GM12878 (cell line): ENCODE data around the gene DENND1A. TPM values are rescaled to one million over a fixed set of nuclear protein-coding genes. Genes with fewer than 3 reads are reported as not detected.

Experiments used
- ATAC-seq: fragments of 200-7000 bp; cut with Tn5 transposase; 3 replicates; pipeline ENCODE4 v1.9.1; 2020; ENCODE audit warnings: mild to moderate bottlenecking, moderate library complexity
- BruUV-seq: library from RNA; stranded (reverse); fragments of 400-500 nt; replicated peaks from 2 replicates; lab custom pipeline; 2021; lab: Mats Ljungman, UMichigan
- CTCF ChIA-PET: fragments of 300-600 bp; sonication (Branson Sonifier 250); formaldehyde crosslinking; extraction: SDS; loops from one replicate; lab custom pipeline; 2021; ENCODE audit warnings: inconsistent platforms; lab: Yijun Ruan, JAX
- POLR2A ChIA-PET: fragments of 350-600 bp; formaldehyde crosslinking; extraction: SDS; loops from one replicate; lab custom pipeline; 2021; ENCODE audit warnings: inconsistent platforms; lab: Charles Lee
- RAD21 ChIA-PET: fragments of 300-600 bp; sonication (Branson Sonifier 250); formaldehyde crosslinking; loops from one replicate; lab custom pipeline; 2023; ENCODE audit warnings: antibody characterized with exemption; ENCODE audit not compliant: unreplicated experiment; lab: Charles Lee
- SMC1A ChIA-PET: fragments of 300-600 bp; sonication (Branson Sonifier 250); formaldehyde crosslinking; loops from one replicate; lab custom pipeline; 2023; ENCODE audit not compliant: unreplicated experiment, uncharacterized antibody; lab: Charles Lee
- DNase-seq: peaks from one replicate; pipeline ENCODE4 v3.0.0-alpha.2; 2011; ENCODE audit warnings: low read depth, low spot score
- FAIRE-seq: peaks from 3 replicates; lab custom pipeline; 2011; peaks lifted over from hg19 to GRCh38; lab: Jason Lieb, UNC
- H2AFZ ChIP-seq: 2 replicates; pipeline ENCODE4 v1.6.0; 2011; ENCODE audit warnings: low read depth, low read length, control low read depth; ENCODE audit not compliant: control insufficient read depth
- H3K27ac ChIP-seq: 2 replicates; pipeline ENCODE4 v1.5.1; 2011; ENCODE audit warnings: control low read depth; ENCODE audit not compliant: control insufficient read depth, insufficient read depth
- H3K27me3 ChIP-seq, 2 experiments: replicated peaks in 1 of 2; 2 replicates each; pipeline versions ENCODE4 v1.6.0 to v1.6.1; 2011; ENCODE audit warnings: low read length in 1 of 2; ENCODE audit not compliant: control insufficient read depth in 2 of 2, insufficient read depth in 2 of 2
- H3K36me3 ChIP-seq, 2 experiments: 2 replicates each; pipeline ENCODE4 v1.5.1; 2011; ENCODE audit warnings: low read length in 1 of 2; ENCODE audit not compliant: control insufficient read depth in 2 of 2, insufficient read depth in 2 of 2
- H3K4me1 ChIP-seq: 2 replicates; pipeline ENCODE4 v1.6.1; 2011; ENCODE audit warnings: mild to moderate bottlenecking, low read length, moderate library complexity, mixed read lengths; ENCODE audit not compliant: control insufficient read depth, insufficient read depth
- H3K4me2 ChIP-seq: 2 replicates; pipeline ENCODE4 v1.6.0; 2011; ENCODE audit warnings: control low read depth; ENCODE audit not compliant: control insufficient read depth, insufficient read depth
- H3K4me3 ChIP-seq: fragments of 200-600 bp; sonication (generic); 2 replicates; pipeline ENCODE4 v1.5.1; 2016
- H3K79me2 ChIP-seq: 2 replicates; pipeline ENCODE4 v1.6.0; 2011; ENCODE audit warnings: low read length; ENCODE audit not compliant: control insufficient read depth, insufficient read depth
- H3K9ac ChIP-seq: 2 replicates; pipeline ENCODE4 v1.8.0; 2011; ENCODE audit warnings: low read length, control low read depth, mixed read lengths; ENCODE audit not compliant: control insufficient read depth, insufficient read depth
- H3K9me3 ChIP-seq: replicated peaks from 3 replicates; pipeline ENCODE4 v1.5.1; 2011; ENCODE audit warnings: mild to moderate bottlenecking, low read length; ENCODE audit not compliant: control insufficient read depth, insufficient read depth
- H4K20me1 ChIP-seq: 2 replicates; pipeline ENCODE4 v1.6.0; 2011; ENCODE audit not compliant: control insufficient read depth, insufficient read depth
- GABPA ChIP-seq: IDR thresholded peaks from 2 replicates; pipeline ENCODE4 v1.6.1; 2014; ENCODE audit warnings: antibody characterized with exemption, low read depth, mild to moderate bottlenecking, inconsistent platforms
- GATAD2B ChIP-seq: fragments of 450-650 bp; conservative IDR thresholded peaks from 2 replicates; pipeline ENCODE4 v1.6.1; 2017; ENCODE audit warnings: low read depth, mild to moderate bottlenecking, moderate library complexity
- HDAC2 ChIP-seq: fragments of 200-600 bp; sonication (generic); IDR thresholded peaks from 2 replicates; pipeline ENCODE4 v1.6.1; 2017
- HDAC6 ChIP-seq: fragments of 200-600 bp; sonication (generic); IDR thresholded peaks from one replicate; pipeline ENCODE4 v1.8.0; 2017; ENCODE audit warnings: antibody characterized with exemption; ENCODE audit not compliant: unreplicated experiment
- IKZF2 ChIP-seq, 2 experiments: fragments of 450-650 bp; IDR thresholded peaks; 2 replicates each; pipeline ENCODE4 v1.6.1; 2017; ENCODE audit warnings: mild to moderate bottlenecking in 2 of 2, moderate library complexity in 2 of 2
- NBN ChIP-seq: fragments of 450-650 bp; IDR thresholded peaks from 2 replicates; pipeline ENCODE4 v1.6.1; 2016
- NFIC ChIP-seq: IDR thresholded peaks from 2 replicates; pipeline ENCODE4 v1.6.1; 2012; ENCODE audit warnings: low read depth, mild to moderate bottlenecking, inconsistent platforms, low read length, moderate library complexity
- PRDM15 ChIP-seq: fragments of 450-650 bp; formaldehyde crosslinking; IDR thresholded peaks from 2 replicates; pipeline ENCODE4 v1.4.0; 2020; ENCODE audit warnings: mild to moderate bottlenecking, moderate library complexity
- SIN3A ChIP-seq: IDR thresholded peaks from 2 replicates; pipeline ENCODE4 v1.6.1; 2012; ENCODE audit warnings: low read depth, low read length, improper control_type of control experiment
- SMC3 ChIP-seq: IDR thresholded peaks from 2 replicates; pipeline ENCODE4 v1.6.1; 2011; ENCODE audit warnings: low read length, improper control_type of control experiment, borderline replicate concordance
- ZSCAN29 ChIP-seq: fragments of 450-650 bp; IDR thresholded peaks from 2 replicates; pipeline ENCODE4 v1.6.1; 2017; ENCODE audit warnings: mild to moderate bottlenecking, moderate library complexity
- WGBS: methylation state at CpG from one replicate; pipeline ENCODE4 v1.1.6; 2016; ENCODE audit warnings: low lambda C conversion rate; ENCODE audit not compliant: insufficient replicate concordance, insufficient coverage; ENCODE audit errors: missing lambda C conversion rate; 5-methylcytosine and 5-hydroxymethylcytosine counted together
- in situ Hi-C: fragments of 300-500 bp; cut with MboI; formaldehyde crosslinking; loops from 9 replicates; pipeline ENCODE4 v1.14.3; 2018; ENCODE audit warnings: mixed read lengths
- intact Hi-C: fragments of 100-400 bp; cut with micrococcal nuclease; formaldehyde crosslinking; loops from one replicate; pipeline ENCODE4 v1.14.2; 2022; ENCODE audit not compliant: unreplicated experiment
- polyA plus RNA-seq, 11 experiments: library from polyadenylated mRNA; depleted of rRNA in 4 of 11; unstranded in 6 of 11; stranded (reverse) in 5 of 11; fragments of >200 nt; fragmentation: Nextera tagmentation in 4 of 11; fragmentation: Illumina TruSeq in 1 of 11; extraction: Ambion mirVana in 4 of 11; extraction: Trizol in 1 of 11; gene quantifications; 1 replicate in 1 of 11; 2 replicates in 10 of 11; pipeline versions ENCODE4 v1.2.1 to v1.2.3, GENCODE V29; 2011 to 2016; ENCODE audit warnings: inconsistent platforms in 2 of 11, missing spikeins in 2 of 11, low read depth in 1 of 11
- total RNA-seq, 4 experiments: library from RNA; depleted of rRNA in 3 of 4; stranded (reverse); fragments of >200 nt in 3 of 4; fragmentation: Illumina TruSeq in 1 of 4; extraction: Trizol in 1 of 4; gene quantifications; 2 replicates each; pipeline versions ENCODE4 v1.2.1 to v1.2.3, GENCODE V29; 2013 to 2021
- TF ChIP-seq, protein P1 (sequence below): IDR thresholded peaks from 2 replicates; pipeline ENCODE4 v1.6.1; 2011; ENCODE audit warnings: borderline replicate concordance, low read depth, mild to moderate bottlenecking, moderate library complexity, low read length; ENCODE audit not compliant: insufficient read depth, poor library complexity, severe bottlenecking

DENND1A gene
- total and polyA plus RNA-seq, 10 of the 15 experiments (the other 5 are each of a cell fraction or from before 2014, with no cell fraction given) = 14.1 to 48.6 (median 35.2) TPM

DNA sequence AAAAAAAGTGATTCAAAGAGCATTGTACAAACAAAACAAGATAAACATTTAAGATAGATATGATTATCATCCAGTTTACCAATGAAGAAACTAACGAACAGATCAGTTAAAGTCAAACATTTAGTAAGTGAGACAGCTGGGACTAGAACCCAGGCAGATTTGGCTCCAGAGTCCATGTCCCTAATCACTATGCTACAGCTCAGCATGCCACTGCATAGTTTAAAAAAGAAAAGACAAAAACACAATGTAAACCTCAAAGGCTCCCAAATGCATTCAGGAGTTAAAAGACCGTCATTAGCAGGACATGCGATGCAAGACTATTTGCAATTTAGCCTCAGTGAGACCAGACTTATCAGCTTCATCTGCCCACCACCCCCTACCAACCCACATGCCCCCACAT, 36.8 kb downstream of the DENND1A start:
- SMC1A ChIA-PET = interaction anchor here (0.6 to 1.5 kb wide), 4 partner anchors 25 to 60 kb away, joined by 3 read pairs; no protein-coding TSS in a partner anchor
- CTCF ChIA-PET = no interaction called here
- TF ChIP-seq, protein P1, sequence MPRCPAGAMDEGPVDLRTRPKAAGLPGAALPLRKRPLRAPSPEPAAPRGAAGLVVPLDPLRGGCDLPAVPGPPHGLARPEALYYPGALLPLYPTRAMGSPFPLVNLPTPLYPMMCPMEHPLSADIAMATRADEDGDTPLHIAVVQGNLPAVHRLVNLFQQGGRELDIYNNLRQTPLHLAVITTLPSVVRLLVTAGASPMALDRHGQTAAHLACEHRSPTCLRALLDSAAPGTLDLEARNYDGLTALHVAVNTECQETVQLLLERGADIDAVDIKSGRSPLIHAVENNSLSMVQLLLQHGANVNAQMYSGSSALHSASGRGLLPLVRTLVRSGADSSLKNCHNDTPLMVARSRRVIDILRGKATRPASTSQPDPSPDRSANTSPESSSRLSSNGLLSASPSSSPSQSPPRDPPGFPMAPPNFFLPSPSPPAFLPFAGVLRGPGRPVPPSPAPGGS = no peak
- TF ChIP-seq PRDM15 (CRISPR knock-in tag) (no peak), NBN (no peak), GABPA (no peak), SMC3 (no peak), IKZF2 (IDR thresholded peaks at IDR 0.05) (no peak), NFIC (no peak), SIN3A (no peak), HDAC6 (no peak), ZSCAN29 (no peak), HDAC2 (no peak), GATAD2B (no peak)
- TF ChIP-seq, all 136 proteins: peak for 0
- no peak overlapping the region for H3K4me3 ChIP-seq
- no TSS peak for BruUV-seq
- H3K4me2 ChIP-seq = no peak overlapping the region
- ChIA-PET RAD21 (interaction anchor here (1.4 kb wide), 2 partner anchors 21 to 26 kb away, joined by 3 to 4 read pairs; no protein-coding TSS in a partner anchor), POLR2A (no interaction called here)
- no peaks in the 10 kb centered on the region for H3K9me3 ChIP-seq
- H3K27me3 ChIP-seq = no peaks in the 10 kb centered on the region
- no peak for FAIRE-seq
- peaks cover 35% of the 10 kb centered on the region for H3K4me1 ChIP-seq
- in situ Hi-C loops (no loop called here), intact Hi-C loops (no loop called here)
- ATAC-seq = no peak
- no peaks in the 10 kb centered on the region for H3K36me3 ChIP-seq
- peaks cover 39% of the 10 kb centered on the region for H3K79me2 ChIP-seq
- no peak overlapping the region for H2AFZ ChIP-seq
- 97% methylated on average over 3 of the region's 3 CpGs for WGBS
- no peak for DNase-seq
- H3K27ac ChIP-seq = no peak overlapping the region
- no peaks in the 10 kb centered on the region for H4K20me1 ChIP-seq
- H3K9ac ChIP-seq = no peak overlapping the region
